ENCODE results near the gene HSF5. TPM values are rescaled to one million over a fixed set of nuclear protein-coding genes. Genes with fewer than 3 reads are reported as not detected.
A peak's percentile ranks its signal among the peaks of the same experiment; 100 is the strongest.

Gene HSF5
- polyA plus RNA-seq, 2 of the 4 experiments (the other 2 are of a cell fraction), result not detected

DNA sequence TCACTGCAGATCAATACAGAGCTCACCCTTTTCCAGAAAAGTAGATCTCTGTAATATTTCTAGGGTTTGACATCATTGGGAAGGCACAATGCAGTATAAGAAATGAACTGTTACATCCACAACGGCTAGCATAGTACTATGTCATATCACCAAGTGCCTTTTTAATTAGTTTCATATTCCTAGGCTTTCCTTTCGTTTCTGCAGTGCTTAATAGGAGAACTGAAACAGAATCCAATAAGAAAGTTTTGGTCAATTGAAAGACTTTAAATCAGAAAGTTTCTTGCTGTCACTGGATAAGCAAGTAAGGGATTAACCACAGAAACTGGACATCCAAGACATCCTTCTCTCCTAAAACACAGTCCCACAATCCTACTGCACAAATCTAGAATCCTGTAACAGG lies 67.4 kb downstream of the HSF5 start:
- 29% methylated on average over 2 of the region's 2 CpGs for WGBS (ENCODE audit: missing lambda C conversion rate)
- CTCF ChIA-PET, result interaction anchor here (0.6 to 9.9 kb wide), 6 partner anchors 13 to 466 kb away, joined by 3 to 232 read pairs (median 7); partner anchors contain the start of gene SUPT4H1
- no peak overlapping the region for H3K27ac ChIP-seq
- ATAC-seq (no peak), FAIRE-seq (peak; percentile 54), DNase-seq (ENCODE audit: low read depth in 1 of 2, low spot score in 1 of 2) (no peak)
- POLR2A ChIA-PET, result interaction anchor here (0.6 to 1.9 kb wide), 2 partner anchors 69 to 79 kb away, joined by 5 to 17 read pairs; partner anchors contain the start of gene SUPT4H1
- no peak overlapping the region for H3K4me3 ChIP-seq
- H3K4me2 ChIP-seq, result no peak overlapping the region
- H3K4me1 ChIP-seq, result peaks cover 9% of the 10 kb centered on the region; the same call in 2 of the 3 replicates
- TF ChIP-seq HOXB5 (CRISPR knock-in tag; IDR thresholded peaks at IDR 0.05), result no peak
- no peak for TF ChIP-seq CBX8 (IDR thresholded peaks at IDR 0.05)
- TF ChIP-seq HOXB13 (CRISPR knock-in tag; IDR thresholded peaks at IDR 0.05; ENCODE audit: low read depth), result no peak
- TF ChIP-seq EHMT2 (IDR thresholded peaks at IDR 0.05; ENCODE audit: low read depth), result no peak
- no peak for TF ChIP-seq MAFK (IDR thresholded peaks at IDR 0.05; ENCODE audit: partially characterized antibody)
- no peak for TF ChIP-seq NFE2L2 (conservative IDR thresholded peaks at IDR 0.05; ENCODE audit: low read length)
- no peak for TF ChIP-seq MAZ (IDR thresholded peaks at IDR 0.05; ENCODE audit: borderline replicate concordance, low read depth, low read length)
- TF ChIP-seq, protein P1, sequence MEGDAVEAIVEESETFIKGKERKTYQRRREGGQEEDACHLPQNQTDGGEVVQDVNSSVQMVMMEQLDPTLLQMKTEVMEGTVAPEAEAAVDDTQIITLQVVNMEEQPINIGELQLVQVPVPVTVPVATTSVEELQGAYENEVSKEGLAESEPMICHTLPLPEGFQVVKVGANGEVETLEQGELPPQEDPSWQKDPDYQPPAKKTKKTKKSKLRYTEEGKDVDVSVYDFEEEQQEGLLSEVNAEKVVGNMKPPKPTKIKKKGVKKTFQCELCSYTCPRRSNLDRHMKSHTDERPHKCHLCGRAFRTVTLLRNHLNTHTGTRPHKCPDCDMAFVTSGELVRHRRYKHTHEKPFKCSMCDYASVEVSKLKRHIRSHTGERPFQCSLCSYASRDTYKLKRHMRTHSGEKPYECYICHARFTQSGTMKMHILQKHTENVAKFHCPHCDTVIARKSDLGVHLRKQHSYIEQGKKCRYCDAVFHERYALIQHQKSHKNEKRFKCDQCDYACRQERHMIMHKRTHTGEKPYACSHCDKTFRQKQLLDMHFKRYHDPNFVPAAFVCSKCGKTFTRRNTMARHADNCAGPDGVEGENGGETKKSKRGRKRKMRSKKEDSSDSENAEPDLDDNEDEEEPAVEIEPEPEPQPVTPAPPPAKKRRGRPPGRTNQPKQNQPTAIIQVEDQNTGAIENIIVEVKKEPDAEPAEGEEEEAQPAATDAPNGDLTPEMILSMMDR (IDR thresholded peaks at IDR 0.05), result no peak
- TF ChIP-seq CEBPB (IDR thresholded peaks at IDR 0.05), result no peak
- no peak for TF ChIP-seq KDM1A (IDR thresholded peaks at IDR 0.05; ENCODE audit: low read depth)
- no peak for TF ChIP-seq PHF8 (IDR thresholded peaks at IDR 0.05; ENCODE audit: borderline replicate concordance, low read depth)
- TF ChIP-seq, protein P2, sequence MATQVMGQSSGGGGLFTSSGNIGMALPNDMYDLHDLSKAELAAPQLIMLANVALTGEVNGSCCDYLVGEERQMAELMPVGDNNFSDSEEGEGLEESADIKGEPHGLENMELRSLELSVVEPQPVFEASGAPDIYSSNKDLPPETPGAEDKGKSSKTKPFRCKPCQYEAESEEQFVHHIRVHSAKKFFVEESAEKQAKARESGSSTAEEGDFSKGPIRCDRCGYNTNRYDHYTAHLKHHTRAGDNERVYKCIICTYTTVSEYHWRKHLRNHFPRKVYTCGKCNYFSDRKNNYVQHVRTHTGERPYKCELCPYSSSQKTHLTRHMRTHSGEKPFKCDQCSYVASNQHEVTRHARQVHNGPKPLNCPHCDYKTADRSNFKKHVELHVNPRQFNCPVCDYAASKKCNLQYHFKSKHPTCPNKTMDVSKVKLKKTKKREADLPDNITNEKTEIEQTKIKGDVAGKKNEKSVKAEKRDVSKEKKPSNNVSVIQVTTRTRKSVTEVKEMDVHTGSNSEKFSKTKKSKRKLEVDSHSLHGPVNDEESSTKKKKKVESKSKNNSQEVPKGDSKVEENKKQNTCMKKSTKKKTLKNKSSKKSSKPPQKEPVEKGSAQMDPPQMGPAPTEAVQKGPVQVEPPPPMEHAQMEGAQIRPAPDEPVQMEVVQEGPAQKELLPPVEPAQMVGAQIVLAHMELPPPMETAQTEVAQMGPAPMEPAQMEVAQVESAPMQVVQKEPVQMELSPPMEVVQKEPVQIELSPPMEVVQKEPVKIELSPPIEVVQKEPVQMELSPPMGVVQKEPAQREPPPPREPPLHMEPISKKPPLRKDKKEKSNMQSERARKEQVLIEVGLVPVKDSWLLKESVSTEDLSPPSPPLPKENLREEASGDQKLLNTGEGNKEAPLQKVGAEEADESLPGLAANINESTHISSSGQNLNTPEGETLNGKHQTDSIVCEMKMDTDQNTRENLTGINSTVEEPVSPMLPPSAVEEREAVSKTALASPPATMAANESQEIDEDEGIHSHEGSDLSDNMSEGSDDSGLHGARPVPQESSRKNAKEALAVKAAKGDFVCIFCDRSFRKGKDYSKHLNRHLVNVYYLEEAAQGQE (IDR thresholded peaks at IDR 0.05), result no peak
- TF ChIP-seq ZC3H11A (IDR thresholded peaks at IDR 0.05), result no peak
- no peak for TF ChIP-seq KDM5A (IDR thresholded peaks at IDR 0.05)
- TF ChIP-seq, protein P3, sequence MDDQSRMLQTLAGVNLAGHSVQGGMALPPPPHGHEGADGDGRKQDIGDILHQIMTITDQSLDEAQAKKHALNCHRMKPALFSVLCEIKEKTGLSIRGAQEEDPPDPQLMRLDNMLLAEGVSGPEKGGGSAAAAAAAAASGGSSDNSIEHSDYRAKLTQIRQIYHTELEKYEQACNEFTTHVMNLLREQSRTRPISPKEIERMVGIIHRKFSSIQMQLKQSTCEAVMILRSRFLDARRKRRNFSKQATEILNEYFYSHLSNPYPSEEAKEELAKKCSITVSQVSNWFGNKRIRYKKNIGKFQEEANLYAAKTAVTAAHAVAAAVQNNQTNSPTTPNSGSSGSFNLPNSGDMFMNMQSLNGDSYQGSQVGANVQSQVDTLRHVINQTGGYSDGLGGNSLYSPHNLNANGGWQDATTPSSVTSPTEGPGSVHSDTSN (IDR thresholded peaks at IDR 0.05), result no peak
- TF ChIP-seq TP53 (CRISPR knock-in tag; IDR thresholded peaks at IDR 0.05), result no peak
- no peak for TF ChIP-seq CHD2 (IDR thresholded peaks at IDR 0.05; ENCODE audit: low read length, partially characterized antibody)
- no peak for TF ChIP-seq NR3C1 (IDR thresholded peaks at IDR 0.05)
- no peaks in the 10 kb centered on the region for H3K9me3 ChIP-seq

DNA sequence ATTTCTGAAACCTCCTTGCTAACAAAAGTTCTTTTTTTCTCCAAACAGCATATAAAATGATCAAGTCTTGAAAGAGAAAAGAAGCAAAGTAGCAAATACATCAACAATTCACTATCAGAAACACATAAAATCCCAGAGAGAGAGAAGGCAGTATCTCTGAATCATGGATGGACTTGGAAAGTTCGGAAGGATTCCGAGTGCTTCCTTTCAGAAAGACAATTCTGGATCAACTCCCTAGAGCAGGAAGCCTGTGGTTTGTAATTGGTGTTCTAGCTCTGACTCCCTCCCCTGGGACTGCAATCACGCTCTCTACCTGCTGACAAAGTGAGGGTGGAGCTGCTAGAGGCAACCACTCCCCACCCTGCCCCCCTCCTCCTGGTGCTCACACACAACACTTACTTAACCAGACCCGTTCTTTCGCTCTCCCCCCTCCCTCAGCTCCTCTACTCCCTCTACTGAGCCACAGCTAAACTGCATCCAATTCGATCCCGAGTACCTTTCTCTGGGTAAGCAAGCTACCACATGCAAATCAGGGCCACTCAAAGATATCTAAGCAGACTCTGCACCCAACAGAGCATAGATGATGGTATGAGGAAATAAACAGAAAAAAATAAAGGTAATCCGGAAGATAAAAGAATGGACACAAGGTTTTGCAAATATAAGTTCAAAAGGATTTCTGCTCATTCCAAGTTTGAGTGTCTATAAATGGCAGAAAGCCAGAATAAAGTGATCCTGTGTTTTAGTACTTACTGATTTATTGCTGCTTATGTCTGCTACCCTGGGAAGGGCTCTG lies 70.7 kb downstream of the HSF5 start, which contains the start of gene RNF43:
RNF43 (minus strand) TSS at position 235 of the 793 bp plus-strand sequence. CDS start 1,957 bp downstream, outside the sequence.
- H3K4me1 ChIP-seq, result peaks cover 24% of the 10 kb centered on the region; the same call in 2 of the 3 replicates
- ChIA-PET CTCF (interaction anchor here (0.7 to 9.9 kb wide), 43 partner anchors 8 to 263 kb away, joined by 3 to 232 read pairs (median 5); partner anchors contain the start of genes SUPT4H1 and TSPOAP1), POLR2A (interaction anchor here (0.6 to 3.8 kb wide), 7 partner anchors 9 to 100 kb away, joined by 3 to 87 read pairs (median 3); partner anchors contain the start of gene SUPT4H1)
- FAIRE-seq (peak; percentile 100), DNase-seq (ENCODE audit: low read depth in 1 of 2, low spot score in 1 of 2) (peak; percentile 96 to 98), ATAC-seq (peak; percentile 98 to 99)
- peak within 1 kb of the TSS; percentile 79 for H3K4me2 ChIP-seq
- H3K9me3 ChIP-seq, result no peaks in the 10 kb centered on the region
- H3K4me3 ChIP-seq, result peak within 1 kb of the TSS; percentile 47
- 0% methylated on average over 8 of the region's 8 CpGs for WGBS (ENCODE audit: missing lambda C conversion rate)
- H3K27ac ChIP-seq, result peak within 1 kb of the TSS; percentile 76 to 77
- no peak for TF ChIP-seq JUNB (IDR thresholded peaks at IDR 0.05)
- TF ChIP-seq SMC3 (IDR thresholded peaks at IDR 0.05), result peak; percentile 98
- peak; percentile 12; the same call in 1 of the 2 replicates for TF ChIP-seq PHF8 (IDR thresholded peaks at IDR 0.05; ENCODE audit: borderline replicate concordance, low read depth)
- TF ChIP-seq, protein P2 (IDR thresholded peaks at IDR 0.05), result no peak
- TF ChIP-seq, protein P4, sequence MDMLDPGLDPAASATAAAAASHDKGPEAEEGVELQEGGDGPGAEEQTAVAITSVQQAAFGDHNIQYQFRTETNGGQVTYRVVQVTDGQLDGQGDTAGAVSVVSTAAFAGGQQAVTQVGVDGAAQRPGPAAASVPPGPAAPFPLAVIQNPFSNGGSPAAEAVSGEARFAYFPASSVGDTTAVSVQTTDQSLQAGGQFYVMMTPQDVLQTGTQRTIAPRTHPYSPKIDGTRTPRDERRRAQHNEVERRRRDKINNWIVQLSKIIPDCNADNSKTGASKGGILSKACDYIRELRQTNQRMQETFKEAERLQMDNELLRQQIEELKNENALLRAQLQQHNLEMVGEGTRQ (IDR thresholded peaks at IDR 0.05), result no peak
- TF ChIP-seq ZC3H11A (IDR thresholded peaks at IDR 0.05), result no peak
- TF ChIP-seq, protein P5, sequence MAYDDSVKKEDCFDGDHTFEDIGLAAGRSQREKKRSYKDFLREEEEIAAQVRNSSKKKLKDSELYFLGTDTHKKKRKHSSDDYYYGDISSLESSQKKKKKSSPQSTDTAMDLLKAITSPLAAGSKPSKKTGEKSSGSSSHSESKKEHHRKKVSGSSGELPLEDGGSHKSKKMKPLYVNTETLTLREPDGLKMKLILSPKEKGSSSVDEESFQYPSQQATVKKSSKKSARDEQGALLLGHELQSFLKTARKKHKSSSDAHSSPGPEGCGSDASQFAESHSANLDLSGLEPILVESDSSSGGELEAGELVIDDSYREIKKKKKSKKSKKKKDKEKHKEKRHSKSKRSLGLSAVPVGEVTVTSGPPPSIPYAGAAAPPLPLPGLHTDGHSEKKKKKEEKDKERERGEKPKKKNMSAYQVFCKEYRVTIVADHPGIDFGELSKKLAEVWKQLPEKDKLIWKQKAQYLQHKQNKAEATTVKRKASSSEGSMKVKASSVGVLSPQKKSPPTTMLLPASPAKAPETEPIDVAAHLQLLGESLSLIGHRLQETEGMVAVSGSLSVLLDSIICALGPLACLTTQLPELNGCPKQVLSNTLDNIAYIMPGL (CRISPR knock-in tag; IDR thresholded peaks at IDR 0.05; ENCODE audit: borderline replicate concordance), result no peak

All from A549 (cell line).